Esophagus squamous epithelium (tissue), 5 donors: ENCODE measurements around the gene PRAC1. TPM values are rescaled to one million over a fixed set of nuclear protein-coding genes. Genes with fewer than 3 reads are reported as not detected.

Experiments
- DNase-seq: peaks from one replicate; lab custom pipeline; 2025; lab: John Stamatoyannopoulos, UW
- H3K27ac ChIP-seq, 4 donors: fragments of 200-600 bp; sonication (generic); one replicate each; pipeline ENCODE4 v1.5.1; 2016 to 2019; ENCODE audit warnings: mild to moderate bottlenecking in 1 of 4
- H3K27me3 ChIP-seq, 4 donors: fragments of 200-600 bp; sonication (generic); 1 replicate in 3 of 4; 2 replicates in 1 of 4; pipeline versions ENCODE4 v1.5.1 to v1.6.0; 2017 to 2021; ENCODE audit warnings: antibody characterized with exemption in 1 of 4
- H3K36me3 ChIP-seq, 3 donors: fragments of 200-600 bp; sonication (generic); one replicate each; pipeline ENCODE4 v1.5.1; 2016 to 2019
- H3K4me1 ChIP-seq, 3 donors: fragments of 200-600 bp; sonication (generic); one replicate each; pipeline ENCODE4 v1.5.1; 2017 to 2019
- H3K4me3 ChIP-seq, 4 donors: fragments of 200-600 bp; sonication (generic); 1 replicate in 3 of 4; 2 replicates in 1 of 4; pipeline ENCODE4 v1.5.1; 2016 to 2019; ENCODE audit warnings: mild to moderate bottlenecking in 2 of 4, moderate library complexity in 1 of 4
- H3K9me3 ChIP-seq, 3 donors: fragments of 200-600 bp; sonication (generic); one replicate each; pipeline ENCODE4 v1.5.1; 2016 to 2019
- POLR2A ChIP-seq, 4 donors: fragments of 450-650 bp; IDR thresholded peaks; one replicate each; pipeline ENCODE4 v1.6.1; 2017; ENCODE audit warnings: antibody characterized with exemption in 4 of 4, mild to moderate bottlenecking in 4 of 4, moderate library complexity in 3 of 4
- WGBS, 2 donors: methylation state at CpG; one replicate each; pipeline ENCODE4 v1.1.5; 2018; 5-methylcytosine and 5-hydroxymethylcytosine counted together
- intact Hi-C: fragments of 100-400 bp; cut with DNase I; formaldehyde crosslinking; loops from one replicate; pipeline ENCODE4 v1.15.0; 2022
- total RNA-seq, 4 donors: library from RNA; depleted of rRNA; stranded (reverse); fragments of >200 nt; gene quantifications; one replicate each; pipeline ENCODE4 v1.1.0, GENCODE V29; 2016
- TF ChIP-seq, protein P1 (sequence below), 6 experiments: fragments of 450-650 bp in 4 of 6; fragments of 200-600 bp in 2 of 6; sonication (generic) in 2 of 6; IDR thresholded peaks; one replicate each; pipeline ENCODE4 v1.5.1; 2016 to 2019; ENCODE audit warnings: antibody characterized with exemption in 6 of 6, mild to moderate bottlenecking in 4 of 6, moderate library complexity in 4 of 6
- donor health status: DM: yes; HTN: yes; CAD: no.

Gene PRAC1
- total RNA-seq, 4 donors from 2014 or later = not detected

- Histone ChIP-seq H3K36me3 (no peaks in the 10 kb centered on the region), H3K9me3 (no peaks in the 10 kb centered on the region), H3K27me3 (peaks cover 53 to 100% (median 74%) of the 10 kb centered on the region in 4 donors), H3K4me3 (no peak overlapping the region), H3K4me1 (peaks cover 0 to 23% (median 5%) of the 10 kb centered on the region in 3 donors), H3K27ac (no peak overlapping the region)
- no peak for DNase-seq
- 8 to 10% methylated on average over 6 to 11 of the region's 21 CpGs for WGBS, 2 donors
- intact Hi-C loops = no loop called here
- TF ChIP-seq, protein P1, sequence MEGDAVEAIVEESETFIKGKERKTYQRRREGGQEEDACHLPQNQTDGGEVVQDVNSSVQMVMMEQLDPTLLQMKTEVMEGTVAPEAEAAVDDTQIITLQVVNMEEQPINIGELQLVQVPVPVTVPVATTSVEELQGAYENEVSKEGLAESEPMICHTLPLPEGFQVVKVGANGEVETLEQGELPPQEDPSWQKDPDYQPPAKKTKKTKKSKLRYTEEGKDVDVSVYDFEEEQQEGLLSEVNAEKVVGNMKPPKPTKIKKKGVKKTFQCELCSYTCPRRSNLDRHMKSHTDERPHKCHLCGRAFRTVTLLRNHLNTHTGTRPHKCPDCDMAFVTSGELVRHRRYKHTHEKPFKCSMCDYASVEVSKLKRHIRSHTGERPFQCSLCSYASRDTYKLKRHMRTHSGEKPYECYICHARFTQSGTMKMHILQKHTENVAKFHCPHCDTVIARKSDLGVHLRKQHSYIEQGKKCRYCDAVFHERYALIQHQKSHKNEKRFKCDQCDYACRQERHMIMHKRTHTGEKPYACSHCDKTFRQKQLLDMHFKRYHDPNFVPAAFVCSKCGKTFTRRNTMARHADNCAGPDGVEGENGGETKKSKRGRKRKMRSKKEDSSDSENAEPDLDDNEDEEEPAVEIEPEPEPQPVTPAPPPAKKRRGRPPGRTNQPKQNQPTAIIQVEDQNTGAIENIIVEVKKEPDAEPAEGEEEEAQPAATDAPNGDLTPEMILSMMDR (IDR thresholded peaks at IDR 0.05) = no peak
- no peak for TF ChIP-seq POLR2A (IDR thresholded peaks at IDR 0.05)
These were observed 24.7 kb upstream of the PRAC1 start for GRCh38 chr17:48746916-48747444.

DNA sequence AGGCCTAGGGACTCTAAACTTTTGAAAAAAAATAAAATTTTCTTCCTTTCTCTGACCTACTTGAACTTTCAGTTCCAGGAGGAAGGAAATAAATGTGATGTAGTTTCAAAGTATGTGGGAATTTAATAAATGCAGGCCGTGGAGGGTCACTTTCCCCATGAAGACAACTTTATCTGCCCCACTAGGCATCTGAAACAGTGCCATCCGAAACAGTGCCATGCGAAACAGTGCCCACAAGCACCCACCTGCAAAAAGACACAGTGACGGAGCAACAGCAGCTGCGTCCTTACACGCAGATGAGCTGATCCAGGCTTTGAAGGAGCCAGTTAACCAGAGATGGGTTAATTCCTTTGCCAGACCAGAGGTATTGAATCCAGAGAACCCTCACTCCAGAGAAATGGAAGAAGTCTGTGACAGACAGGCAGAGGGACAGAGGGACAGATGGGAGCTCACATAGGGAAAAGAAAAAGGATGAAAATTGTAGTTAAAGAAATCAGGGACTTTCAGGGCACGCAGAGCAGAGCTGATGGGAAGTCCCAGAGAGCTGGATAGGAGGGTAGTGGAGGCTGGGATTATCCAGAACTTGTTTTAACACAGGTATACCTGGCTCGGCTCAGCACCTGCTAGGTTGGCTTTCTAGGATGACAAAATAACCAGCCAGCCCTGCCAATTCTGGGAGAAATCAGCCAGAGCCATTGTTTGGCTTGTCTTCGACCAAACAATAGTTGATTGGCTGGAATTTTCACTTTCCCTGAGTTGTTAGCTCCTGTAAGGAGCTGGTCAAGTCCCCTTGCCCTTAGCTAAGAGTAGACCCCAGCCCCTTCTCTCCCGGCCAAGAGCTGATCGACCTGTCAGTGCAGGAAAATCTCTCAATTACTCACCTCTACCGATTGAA, 23.3 kb upstream of the PRAC1 start:
- intact Hi-C loops = no loop called here
- H3K4me3 ChIP-seq = no peak overlapping the region
- H3K27ac ChIP-seq = no peak overlapping the region
- peaks cover 43 to 100% (median 74%) of the 10 kb centered on the region in 4 donors for H3K27me3 ChIP-seq
- WGBS, 2 donors = 6 to 7% methylated on average over 12 of the region's 12 CpGs
- peaks cover 0 to 3% (median 0%) of the 10 kb centered on the region in 3 donors for H3K9me3 ChIP-seq
- no peaks in the 10 kb centered on the region for H3K36me3 ChIP-seq
- TF ChIP-seq POLR2A (IDR thresholded peaks at IDR 0.05) = no peak
- TF ChIP-seq, protein P1 (IDR thresholded peaks at IDR 0.05) = no peak
- H3K4me1 ChIP-seq = peaks cover 0 to 23% (median 5%) of the 10 kb centered on the region in 3 donors
- DNase-seq = no peak

DNA sequence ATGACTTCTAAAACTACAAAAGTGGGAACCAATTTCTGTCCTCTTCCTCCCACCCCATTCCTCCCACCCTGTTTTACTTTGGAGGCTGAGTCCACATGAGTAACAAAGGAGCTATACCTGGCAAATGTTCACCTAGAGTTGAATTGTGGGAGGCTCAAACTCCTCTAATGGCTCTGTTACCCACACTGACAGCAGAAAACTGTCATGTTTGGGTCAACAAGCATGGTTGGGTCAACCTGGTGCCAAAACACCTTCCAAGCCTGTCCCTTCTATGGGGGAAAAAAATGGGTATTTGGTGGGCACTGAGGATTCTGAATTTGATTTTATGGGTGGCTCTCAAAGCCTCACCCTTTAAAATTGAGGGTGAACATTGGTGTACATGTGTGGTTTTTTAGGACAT, 18.2 kb upstream of the PRAC1 start:
- intact Hi-C loops = no loop called here
- peaks cover 0 to 15% (median 0%) of the 10 kb centered on the region in 3 donors for H3K4me1 ChIP-seq
- no peaks in the 10 kb centered on the region for H3K36me3 ChIP-seq
- TF ChIP-seq, protein P1 (IDR thresholded peaks at IDR 0.05) = no peak
- no peak for TF ChIP-seq POLR2A (IDR thresholded peaks at IDR 0.05)
- peaks cover 0 to 3% (median 0%) of the 10 kb centered on the region in 3 donors for H3K9me3 ChIP-seq
- no peak for DNase-seq
- H3K27me3 ChIP-seq = peaks cover 10 to 100% (median 72%) of the 10 kb centered on the region in 4 donors
- H3K4me3 ChIP-seq = no peak overlapping the region
- no peak overlapping the region for H3K27ac ChIP-seq

- Histone ChIP-seq H3K9me3 (peaks cover 0 to 3% (median 0%) of the 10 kb centered on the region in 3 donors), H3K4me3 (no peak overlapping the region), H3K27ac (no peak overlapping the region), H3K36me3 (no peaks in the 10 kb centered on the region), H3K27me3 (peaks cover 8 to 100% (median 73%) of the 10 kb centered on the region in 4 donors), H3K4me1 (peaks cover 0 to 13% (median 0%) of the 10 kb centered on the region in 3 donors)
- TF ChIP-seq POLR2A (IDR thresholded peaks at IDR 0.05) = no peak
- TF ChIP-seq, protein P1 (IDR thresholded peaks at IDR 0.05) = no peak
- DNase-seq = no peak
- intact Hi-C loops = no loop called here
- WGBS, 2 donors = 2 to 8% methylated on average over 20 to 23 of the region's 37 CpGs
These were observed 16.6 kb upstream of the PRAC1 start for GRCh38 chr17:48738803-48739526.
